ENCODE measurements around the gene PBXIP1. TPM values are rescaled to one million over a fixed set of nuclear protein-coding genes. Genes with fewer than 3 reads are reported as not detected.

PBXIP1 gene
- total RNA-seq, 4 donors from 2014 or later = 52.5 to 120 (median 97.9) TPM

- Histone ChIP-seq H3K36me3 (peaks cover 0 to 30% (median 11%) of the 10 kb centered on the region in 3 donors), H3K9me3 (no peaks in the 10 kb centered on the region), H3K27ac (peak overlapping the region; percentile 96 to 100 (median 99)), H3K27me3 (no peaks in the 10 kb centered on the region), H3K4me3 (peak overlapping the region in 2 of 4 donors; percentile 36 to 51), H3K4me1 (peaks cover 0 to 75% (median 47%) of the 10 kb centered on the region in 4 donors)
- peak in 1 of 2 donors; percentile 69 for DNase-seq (ENCODE audit: low spot score in 2 of 2)
- TF ChIP-seq CTCF (IDR thresholded peaks at IDR 0.05) (no peak), EP300 (IDR thresholded peaks at IDR 0.05) (no peak), POLR2A (IDR thresholded peaks at IDR 0.05) (no peak)
- 42 to 58% methylated on average over 10 of the region's 10 CpGs for WGBS, 2 donors
Observed at GRCh38 chr1:154971341-154971998, 15.6 kb upstream of the PBXIP1 start.

DNA sequence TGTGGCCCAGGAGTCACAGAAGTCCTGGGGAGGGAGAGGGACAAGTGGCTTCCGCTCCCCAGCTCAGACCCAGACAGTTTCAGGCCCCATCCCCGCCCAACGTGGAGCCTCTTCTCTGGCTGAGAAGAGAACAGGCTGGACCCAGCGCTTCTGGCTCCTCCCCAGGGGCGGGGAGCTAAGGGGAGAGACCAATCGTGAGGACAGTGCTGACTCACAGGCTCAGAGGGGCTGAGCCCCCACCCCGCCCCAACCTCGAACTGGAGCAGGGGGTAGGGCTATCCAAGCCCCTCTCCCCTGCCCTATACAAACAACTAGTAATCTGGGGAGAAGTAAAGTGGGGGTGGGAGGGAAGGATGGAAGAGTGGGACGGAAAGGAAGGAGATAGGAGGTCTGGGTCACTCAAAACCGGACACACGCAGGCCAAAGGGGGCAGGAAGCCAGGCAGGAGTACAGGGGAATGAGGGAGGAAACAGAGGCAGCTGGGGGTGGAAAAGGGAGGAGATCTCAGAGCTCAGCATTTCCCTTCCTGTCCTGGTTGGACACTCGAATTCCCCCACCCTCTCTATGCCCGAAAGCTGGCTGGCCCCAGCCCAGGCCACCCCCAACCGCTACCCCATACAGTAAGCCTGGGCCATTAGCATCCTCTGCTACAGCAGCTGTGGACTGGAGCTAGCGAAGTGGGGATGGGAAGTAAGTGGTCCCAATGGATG, 14.9 kb upstream of the PBXIP1 start, which contains the start of gene SHC1:
Gene SHC1 (minus strand): TSS at position 117 of the 710 bp plus-strand sequence. CDS start 221 bp downstream, outside the sequence.
- H3K27ac ChIP-seq = peak within 1 kb of the TSS; percentile 96 to 100 (median 99)

DNA sequence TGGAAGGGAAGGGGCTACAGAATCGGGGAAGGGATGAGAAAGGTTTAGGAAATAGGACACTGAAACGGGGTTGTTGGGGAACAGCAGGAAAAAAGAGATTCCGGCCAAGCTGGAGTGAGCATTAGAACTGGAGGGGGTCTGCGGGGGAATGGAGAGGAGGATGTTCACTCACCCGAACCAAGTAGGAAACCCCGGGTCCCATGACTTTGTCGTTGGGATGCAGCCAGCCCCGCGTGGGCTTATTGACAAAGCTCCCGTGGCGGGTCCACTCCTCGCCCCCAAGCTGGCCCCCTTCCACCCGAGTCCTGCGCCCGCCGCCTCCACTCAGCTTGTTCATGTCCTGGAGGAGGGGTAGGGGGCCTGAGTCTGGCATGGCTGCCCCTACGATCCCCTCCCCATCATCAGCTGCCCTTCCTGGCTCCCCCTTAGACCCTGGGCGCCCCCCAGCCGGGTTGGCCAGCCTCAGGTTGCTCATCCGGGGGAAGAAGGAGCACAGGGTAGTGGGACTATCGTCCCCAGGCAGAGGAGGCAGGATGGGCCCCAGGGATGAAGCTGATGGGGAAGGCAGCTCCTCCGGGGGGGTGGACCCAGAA, 14.1 kb upstream of the PBXIP1 start:
- Histone ChIP-seq H3K4me3 (peak overlapping the region; percentile 26 to 51 (median 42)), H3K27me3 (no peaks in the 10 kb centered on the region), H3K4me1 (peaks cover 0 to 68% (median 44%) of the 10 kb centered on the region in 4 donors), H3K9me3 (no peaks in the 10 kb centered on the region), H3K27ac (peak overlapping the region; percentile 96 to 100 (median 99)), H3K36me3 (peaks cover 0 to 45% (median 21%) of the 10 kb centered on the region in 3 donors)
- 9 to 18% methylated on average over 16 to 22 of the region's 22 CpGs for WGBS, 2 donors
- DNase-seq (ENCODE audit: low spot score in 2 of 2) = no peak
- TF ChIP-seq POLR2A (IDR thresholded peaks at IDR 0.05) = no peak
- TF ChIP-seq CTCF (IDR thresholded peaks at IDR 0.05) = no peak
- no peak for TF ChIP-seq EP300 (IDR thresholded peaks at IDR 0.05)

More for the DNA sequence above, 14.9 kb upstream of the PBXIP1 start, which contains the start of gene SHC1:
- Histone ChIP-seq H3K4me1 (peaks cover 0 to 68% (median 44%) of the 10 kb centered on the region in 4 donors), H3K27me3 (no peaks in the 10 kb centered on the region), H3K4me3 (peak within 1 kb of the TSS; percentile 26 to 51 (median 42)), H3K36me3 (peaks cover 0 to 37% (median 17%) of the 10 kb centered on the region in 3 donors), H3K9me3 (no peaks in the 10 kb centered on the region)
- 6 to 7% methylated on average over 11 to 13 of the region's 15 CpGs for WGBS, 2 donors
- TF ChIP-seq POLR2A (IDR thresholded peaks at IDR 0.05) = peak; percentile 91 to 92
- TF ChIP-seq CTCF (IDR thresholded peaks at IDR 0.05) = peak in 1 of 5 experiments; percentile 5
- peak in 1 of 2 donors; percentile 89 for TF ChIP-seq EP300 (IDR thresholded peaks at IDR 0.05)
- peak; percentile 90 to 93 for DNase-seq (ENCODE audit: low spot score in 2 of 2)

DNA sequence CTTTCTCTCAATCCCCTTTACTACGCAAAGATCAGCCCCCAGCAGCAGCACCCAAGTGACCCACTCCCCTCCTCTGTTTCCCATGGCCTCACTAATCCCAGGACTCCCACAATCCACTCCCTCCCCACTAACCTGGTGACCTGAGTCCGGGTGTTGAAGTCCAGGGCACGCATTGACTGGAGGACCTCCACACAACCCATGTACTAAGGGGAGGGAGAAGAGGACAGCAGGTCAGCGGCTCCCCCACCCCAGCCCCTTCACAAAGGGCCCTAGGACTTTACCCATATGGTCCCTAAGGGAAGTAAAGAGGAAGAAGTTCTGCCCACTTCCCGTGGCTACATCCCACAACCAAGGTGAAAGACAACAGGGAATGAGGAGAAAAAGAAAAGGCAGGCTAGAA, 13.3 kb upstream of the PBXIP1 start:
- peak overlapping the region; percentile 96 to 100 (median 99) for H3K27ac ChIP-seq
- peaks cover 0 to 73% (median 44%) of the 10 kb centered on the region in 4 donors for H3K4me1 ChIP-seq
- peak overlapping the region in 1 of 4 donors; percentile 51 for H3K4me3 ChIP-seq
- peaks cover 0 to 52% (median 21%) of the 10 kb centered on the region in 3 donors for H3K36me3 ChIP-seq
- H3K27me3 ChIP-seq = no peaks in the 10 kb centered on the region
- no peak for DNase-seq (ENCODE audit: low spot score in 2 of 2)
- 24 to 51% methylated on average over 5 of the region's 5 CpGs for WGBS, 2 donors
- TF ChIP-seq EP300 (IDR thresholded peaks at IDR 0.05) (no peak), POLR2A (IDR thresholded peaks at IDR 0.05) (no peak), CTCF (IDR thresholded peaks at IDR 0.05) (no peak)
- H3K9me3 ChIP-seq = no peaks in the 10 kb centered on the region
